GM12892 (cell line): ENCODE data around the gene RNASEL.

Source experiments
- POLR2A ChIP-seq: IDR thresholded peaks from 2 replicates; pipeline ENCODE4 v1.6.1; 2011; ENCODE audit warnings: low read depth, low read length, control low read depth
- POLR2AphosphoS5 ChIP-seq: IDR thresholded peaks from 2 replicates; pipeline ENCODE4 v1.6.1; 2011; ENCODE audit warnings: low read depth, low read length, control low read depth
- TAF1 ChIP-seq: IDR thresholded peaks from 2 replicates; pipeline ENCODE4 v1.6.1; 2011; ENCODE audit warnings: low read depth, mild to moderate bottlenecking, control low read depth, low read length, borderline replicate concordance

DNA sequence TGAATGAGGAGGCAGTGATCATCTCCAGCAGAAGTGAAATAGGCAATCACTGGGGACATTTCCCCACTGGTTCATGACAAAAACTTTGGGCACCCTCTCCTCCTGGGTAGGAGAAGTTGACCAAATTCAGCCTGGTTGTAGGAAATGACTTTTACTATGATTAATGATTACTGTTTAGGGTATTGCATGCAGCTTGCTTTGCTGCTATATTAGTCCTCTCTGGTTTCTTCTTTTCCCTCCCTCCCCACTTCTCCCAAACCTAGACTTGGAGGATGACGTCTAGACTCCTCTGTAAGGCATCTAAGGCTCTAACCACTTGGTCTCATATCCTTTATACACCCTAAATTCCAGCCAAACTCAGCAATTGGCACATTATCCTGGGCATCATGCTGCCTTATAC lies 18.5 kb upstream of the RNASEL start:
- TF ChIP-seq POLR2AphosphoS5 (no peak), POLR2A (no peak), TAF1 (no peak)
